HUES64 (cell line): Measurements from ENCODE around the gene DLX2.

ENCODE experiments used
- H3K27ac ChIP-seq: 2 replicates; pipeline ENCODE4 v1.7.0; 2013; ENCODE audit warnings: low read depth, low read length, inconsistent platforms
- H3K27me3 ChIP-seq: 2 replicates; pipeline ENCODE4 v1.6.1; 2013; ENCODE audit warnings: mild to moderate bottlenecking, low read length; ENCODE audit not compliant: insufficient read depth
- H3K36me3 ChIP-seq: 2 replicates; pipeline ENCODE4 v1.6.1; 2013; ENCODE audit warnings: mild to moderate bottlenecking, low read length; ENCODE audit not compliant: insufficient read depth
- H3K4me1 ChIP-seq: 2 replicates; pipeline ENCODE4 v1.6.1; 2013; ENCODE audit warnings: mild to moderate bottlenecking, low read length, moderate library complexity; ENCODE audit not compliant: insufficient read depth
- H3K4me3 ChIP-seq: 2 replicates; pipeline ENCODE4 v1.5.1; 2013; ENCODE audit warnings: mild to moderate bottlenecking, low read length, moderate library complexity
- H3K9ac ChIP-seq: 2 replicates; pipeline ENCODE4 v1.6.1; 2013; ENCODE audit warnings: mild to moderate bottlenecking, low read depth, low read length
- H3K9me3 ChIP-seq: 2 replicates; pipeline ENCODE4 v1.6.1; 2013; ENCODE audit warnings: low read depth, low read length; ENCODE audit not compliant: insufficient read depth
- WGBS: fragments of 150-250, 120-280 bp; methylation state at CpG from one replicate; pipeline ENCODE4 v1.1.7; 2013; ENCODE audit warnings: missing lambda C conversion rate; 5-methylcytosine and 5-hydroxymethylcytosine counted together

The DLX2 gene

GRCh38 chr2:172058660-172059059, 44.0 kb downstream of the DLX2 start:
- Histone ChIP-seq H3K27me3 (no peaks in the 10 kb centered on the region), H3K9me3 (no peaks in the 10 kb centered on the region), H3K27ac (no peak overlapping the region), H3K36me3 (no peaks in the 10 kb centered on the region), H3K9ac (no peak overlapping the region), H3K4me3 (no peak overlapping the region), H3K4me1 (no peaks in the 10 kb centered on the region)
- WGBS: 93% methylated on average over 5 of the region's 5 CpGs

- Histone ChIP-seq H3K27ac (no peak overlapping the region), H3K4me3 (no peak overlapping the region), H3K4me1 (peaks cover 12% of the 10 kb centered on the region; the same call in 1 of the 2 replicates), H3K27me3 (no peaks in the 10 kb centered on the region), H3K36me3 (no peaks in the 10 kb centered on the region), H3K9ac (no peak overlapping the region), H3K9me3 (no peaks in the 10 kb centered on the region)
- 93% methylated on average over 2 of the region's 2 CpGs for WGBS
Observed at GRCh38 chr2:172056293-172056692, 46.4 kb downstream of the DLX2 start.

DNA sequence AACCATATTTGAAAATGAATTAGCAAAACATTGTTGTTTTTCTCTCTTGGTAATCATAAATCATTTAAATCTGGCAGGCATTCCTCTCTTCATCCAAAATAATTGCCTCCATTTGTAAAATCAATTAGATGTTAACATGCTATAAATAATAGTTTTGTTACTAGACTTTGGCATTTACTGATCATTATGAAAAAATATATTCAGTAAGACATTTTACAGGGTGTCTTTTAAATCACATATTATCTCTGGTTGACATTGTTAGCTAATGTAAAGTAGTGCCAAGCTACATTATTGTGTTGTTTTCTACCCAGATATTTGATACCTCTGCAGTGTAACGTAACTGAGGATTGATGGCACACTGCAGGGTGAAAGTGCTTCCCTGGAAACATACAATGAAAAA, 49.2 kb downstream of the DLX2 start:
- H3K9me3 ChIP-seq: no peaks in the 10 kb centered on the region
- H3K27me3 ChIP-seq: no peaks in the 10 kb centered on the region

GRCh38 chr2:172052000-172052983, 50.4 kb downstream of the DLX2 start:
- Histone ChIP-seq H3K36me3 (no peaks in the 10 kb centered on the region), H3K9ac (no peak overlapping the region), H3K9me3 (no peaks in the 10 kb centered on the region), H3K27ac (no peak overlapping the region), H3K27me3 (no peaks in the 10 kb centered on the region), H3K4me3 (no peak overlapping the region), H3K4me1 (peaks cover 12% of the 10 kb centered on the region)
- WGBS: 86% methylated on average over 4 of the region's 4 CpGs

More for the DNA sequence above, 49.2 kb downstream of the DLX2 start:
- no peak overlapping the region for H3K9ac ChIP-seq
- H3K4me3 ChIP-seq: no peak overlapping the region
- no peak overlapping the region for H3K27ac ChIP-seq
- H3K36me3 ChIP-seq: no peaks in the 10 kb centered on the region
- 92% methylated on average over 1 of the region's 1 CpG for WGBS
- H3K4me1 ChIP-seq: peaks cover 12% of the 10 kb centered on the region

- WGBS: no CpG with 5 or more reads among the region's 1 CpG
- Histone ChIP-seq H3K4me3 (no peak overlapping the region), H3K9ac (no peak overlapping the region), H3K36me3 (no peaks in the 10 kb centered on the region), H3K4me1 (peaks cover 12% of the 10 kb centered on the region), H3K27me3 (no peaks in the 10 kb centered on the region), H3K9me3 (no peaks in the 10 kb centered on the region), H3K27ac (no peak overlapping the region)
Observed at GRCh38 chr2:172050479-172051125, 52.1 kb downstream of the DLX2 start.

GRCh38 chr2:172049567-172050120, 53.1 kb downstream of the DLX2 start:
- Histone ChIP-seq H3K9me3 (no peaks in the 10 kb centered on the region), H3K9ac (no peak overlapping the region), H3K36me3 (no peaks in the 10 kb centered on the region), H3K27me3 (no peaks in the 10 kb centered on the region), H3K4me3 (no peak overlapping the region), H3K27ac (no peak overlapping the region), H3K4me1 (peaks cover 12% of the 10 kb centered on the region)
- WGBS: 85% methylated on average over 2 of the region's 2 CpGs
